MG63 (cell line): Measurements from ENCODE around the gene XKR7. TPM values are rescaled to one million over a fixed set of nuclear protein-coding genes. Genes with fewer than 3 reads are reported as not detected.

Source experiments
- DNase-seq: peaks from one replicate; pipeline ENCODE4 v3.0.0-alpha.2; 2020
- H3K27me3 ChIP-seq: fragments of 250-450 bp; sonication (Bioruptor Pico); 2 replicates; pipeline ENCODE4 v1.5.1; 2020; ENCODE audit warnings: mild to moderate bottlenecking, moderate library complexity
- H3K36me3 ChIP-seq: fragments of 250-450 bp; sonication (Bioruptor Pico); 2 replicates; pipeline ENCODE4 v1.5.1; 2020; ENCODE audit warnings: mild to moderate bottlenecking, moderate library complexity
- H3K4me3 ChIP-seq: fragments of 250-450 bp; sonication (Bioruptor Pico); 2 replicates; pipeline ENCODE4 v1.5.1; 2020; ENCODE audit warnings: mild to moderate bottlenecking, moderate library complexity
- H3K9me3 ChIP-seq: fragments of 250-450 bp; sonication (Bioruptor Pico); 2 replicates; pipeline ENCODE4 v1.5.1; 2020; ENCODE audit warnings: mild to moderate bottlenecking, moderate library complexity
- total RNA-seq: library from RNA; depleted of rRNA; stranded (reverse); fragments of >200 nt; shearing (Covaris generic); gene quantifications from 2 replicates; pipeline ENCODE4 v1.2.3, GENCODE V29; 2014; ENCODE audit warnings: low replicate concordance

XKR7 gene
- total RNA-seq, 1 experiment from 2014 or later, result not detected

DNA sequence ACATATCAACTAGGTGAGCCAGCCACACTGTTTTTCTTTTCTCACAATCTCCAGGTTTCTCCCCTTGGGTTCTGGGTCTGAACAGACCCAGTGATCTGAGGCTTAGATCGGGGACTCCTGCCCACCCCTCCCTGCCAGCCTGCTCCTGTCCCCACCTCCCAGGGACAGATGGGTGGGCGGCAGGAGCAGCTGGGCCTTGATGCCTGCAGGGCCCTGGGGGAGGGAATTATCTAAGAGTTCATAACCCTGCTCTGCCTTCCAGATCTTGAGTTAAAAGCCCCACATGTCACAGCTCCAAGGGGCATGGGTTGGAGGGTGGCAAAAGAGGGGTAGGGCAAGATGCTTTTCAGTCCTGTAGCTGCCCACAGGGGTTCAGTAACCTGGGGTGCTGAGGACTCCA lies 5.2 kb upstream of the XKR7 start:
- no peak for DNase-seq
- Histone ChIP-seq H3K36me3 (no peaks in the 10 kb centered on the region), H3K27me3 (peaks cover 14% of the 10 kb centered on the region), H3K9me3 (no peaks in the 10 kb centered on the region), H3K4me3 (no peak overlapping the region)

DNA sequence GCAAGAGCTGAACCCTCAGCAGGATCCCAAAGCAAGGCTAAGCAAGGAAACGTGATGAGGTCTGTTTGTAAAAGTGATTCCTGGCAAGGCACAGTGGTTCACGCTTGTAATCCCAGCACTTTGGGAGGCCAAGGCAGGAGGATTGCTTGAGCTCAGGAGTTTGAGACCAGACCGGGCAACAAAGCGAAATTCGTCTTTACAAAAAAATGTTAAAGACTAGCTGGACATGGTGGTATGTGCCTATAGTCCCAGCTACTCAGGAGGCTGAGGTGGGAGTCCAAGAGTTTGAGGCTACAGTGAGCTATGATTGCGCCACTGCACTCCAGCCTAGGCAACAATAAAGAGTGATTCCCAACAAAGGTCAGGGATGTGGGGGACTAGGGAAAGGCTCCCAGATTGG lies 4.1 kb upstream of the XKR7 start:
- Histone ChIP-seq H3K9me3 (no peaks in the 10 kb centered on the region), H3K36me3 (no peaks in the 10 kb centered on the region), H3K4me3 (no peak overlapping the region), H3K27me3 (peaks cover 16% of the 10 kb centered on the region)
- no peak for DNase-seq

DNA sequence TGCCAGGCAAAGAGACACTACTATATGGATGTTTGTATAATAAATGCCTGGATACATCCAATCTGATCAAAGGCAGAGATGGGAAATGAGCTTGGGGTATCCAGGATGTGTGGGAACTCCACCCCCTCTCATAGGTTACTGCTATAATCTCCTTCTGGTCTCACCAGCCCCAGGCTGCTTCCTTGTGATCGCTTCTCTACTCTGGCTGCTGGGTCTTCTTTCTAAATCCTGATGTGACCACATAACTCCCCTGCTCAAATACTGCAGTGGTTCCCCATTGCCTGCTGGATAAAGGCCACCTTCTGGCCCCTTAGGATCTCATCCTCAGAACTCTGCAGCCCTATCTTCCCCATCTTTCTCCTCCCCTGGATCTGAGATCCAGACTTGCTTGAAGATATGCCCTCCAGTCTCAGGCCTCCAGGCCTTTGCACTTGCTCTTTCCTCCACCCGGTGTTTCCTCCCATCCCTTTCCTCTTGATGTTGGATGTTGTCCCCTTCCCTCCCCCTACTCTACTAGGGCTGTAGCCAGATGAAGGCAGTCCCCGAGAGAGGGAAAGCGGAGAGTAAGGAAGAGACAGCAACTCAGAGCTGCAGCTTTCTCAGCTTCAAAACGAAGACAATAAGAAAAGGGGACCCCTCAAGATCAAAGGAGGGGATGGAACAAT lies 828 bp upstream of the XKR7 start:
- no peak for DNase-seq
- no peaks in the 10 kb centered on the region for H3K36me3 ChIP-seq
- no peaks in the 10 kb centered on the region for H3K9me3 ChIP-seq
- H3K4me3 ChIP-seq, result no peak overlapping the region
- H3K27me3 ChIP-seq, result peaks cover 26% of the 10 kb centered on the region

DNA sequence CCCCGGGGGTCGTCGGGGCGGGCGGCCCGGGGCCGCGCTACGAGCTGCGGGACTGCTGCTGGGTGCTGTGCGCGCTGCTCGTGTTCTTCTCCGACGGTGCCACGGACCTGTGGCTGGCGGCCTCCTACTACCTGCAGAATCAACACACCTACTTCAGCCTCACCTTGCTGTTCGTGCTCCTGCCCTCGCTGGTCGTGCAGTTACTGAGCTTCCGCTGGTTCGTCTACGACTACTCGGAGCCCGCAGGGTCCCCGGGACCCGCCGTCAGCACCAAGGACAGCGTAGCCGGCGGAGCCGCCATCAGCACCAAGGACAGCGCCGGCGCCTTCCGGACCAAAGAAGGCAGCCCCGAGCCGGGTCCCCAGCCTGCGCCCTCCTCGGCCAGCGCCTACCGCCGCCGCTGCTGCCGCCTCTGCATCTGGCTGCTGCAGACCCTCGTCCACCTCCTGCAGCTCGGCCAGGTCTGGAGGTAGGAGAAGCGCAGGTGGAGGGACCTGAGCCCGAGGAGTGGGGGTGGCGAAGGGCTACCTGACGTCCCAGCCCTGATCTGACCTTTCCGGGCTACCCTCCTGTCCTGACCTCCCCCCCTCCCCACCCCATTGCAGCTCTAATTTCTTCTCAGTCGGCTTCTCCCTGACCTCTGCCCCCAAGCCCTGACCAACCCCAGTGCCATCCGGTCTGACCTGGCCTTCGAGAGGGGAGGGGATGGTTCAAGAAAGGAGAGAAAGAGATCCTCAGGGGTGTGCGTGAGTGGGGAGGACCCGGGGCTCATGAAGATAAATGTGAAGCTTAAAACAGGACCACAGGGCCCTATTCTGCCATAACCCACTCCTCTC lies 558 bp downstream of the XKR7 start:
- Histone ChIP-seq H3K36me3 (no peaks in the 10 kb centered on the region), H3K27me3 (peaks cover 23% of the 10 kb centered on the region), H3K9me3 (no peaks in the 10 kb centered on the region), H3K4me3 (no peak overlapping the region)
- peak; percentile 54 for DNase-seq

DNA sequence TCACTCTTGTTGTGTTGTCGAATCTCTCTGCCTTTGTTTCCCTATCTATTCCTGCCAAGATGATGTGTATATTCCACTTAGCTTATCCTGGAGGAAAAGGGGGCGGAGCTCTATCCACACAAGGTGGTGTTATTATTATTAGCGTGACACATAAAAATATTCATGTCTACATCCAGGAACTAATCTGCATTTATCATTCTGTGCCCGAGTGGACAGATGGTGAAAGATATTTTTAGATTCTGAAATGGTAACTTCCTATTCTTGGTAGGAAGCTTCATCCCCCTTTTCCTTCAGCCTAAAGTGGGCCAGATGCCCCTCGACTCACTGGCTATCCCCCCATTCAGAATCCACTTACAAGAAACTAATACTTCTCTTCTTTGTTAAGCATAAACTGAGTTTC lies 2.0 kb downstream of the XKR7 start:
- Histone ChIP-seq H3K9me3 (no peaks in the 10 kb centered on the region), H3K36me3 (no peaks in the 10 kb centered on the region), H3K4me3 (no peak overlapping the region), H3K27me3 (peaks cover 16% of the 10 kb centered on the region)
- DNase-seq, result no peak

DNA sequence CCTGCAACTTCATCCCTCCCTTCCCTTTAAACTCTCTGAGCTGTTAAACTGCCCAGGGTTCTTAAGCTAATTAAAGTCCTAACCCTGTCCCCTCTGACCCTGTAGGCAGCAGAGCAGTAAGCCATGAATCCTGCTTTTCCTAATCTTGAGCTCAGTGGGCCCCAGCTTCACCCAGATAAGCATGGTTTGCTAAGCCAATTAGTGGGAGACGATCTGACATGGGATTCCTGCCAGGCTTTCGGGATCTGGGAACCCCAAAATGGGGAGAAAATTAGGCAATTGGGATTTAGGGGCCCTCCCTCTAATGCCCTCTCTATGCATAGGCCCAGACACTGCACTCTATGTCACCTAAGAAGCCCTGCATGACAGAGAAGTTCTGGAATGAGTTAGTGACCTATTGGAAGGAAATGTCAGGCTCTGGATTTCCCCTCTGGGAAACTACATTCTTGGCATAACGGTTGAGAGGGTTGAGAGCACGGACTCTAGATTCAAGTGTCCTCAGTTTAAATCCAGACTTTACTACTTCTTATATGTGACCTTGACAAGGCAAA lies 4.6 kb downstream of the XKR7 start:
- no peak overlapping the region for H3K4me3 ChIP-seq
- H3K36me3 ChIP-seq, result no peaks in the 10 kb centered on the region
- no peak for DNase-seq
- H3K9me3 ChIP-seq, result no peaks in the 10 kb centered on the region
- H3K27me3 ChIP-seq, result peaks cover 16% of the 10 kb centered on the region

DNA sequence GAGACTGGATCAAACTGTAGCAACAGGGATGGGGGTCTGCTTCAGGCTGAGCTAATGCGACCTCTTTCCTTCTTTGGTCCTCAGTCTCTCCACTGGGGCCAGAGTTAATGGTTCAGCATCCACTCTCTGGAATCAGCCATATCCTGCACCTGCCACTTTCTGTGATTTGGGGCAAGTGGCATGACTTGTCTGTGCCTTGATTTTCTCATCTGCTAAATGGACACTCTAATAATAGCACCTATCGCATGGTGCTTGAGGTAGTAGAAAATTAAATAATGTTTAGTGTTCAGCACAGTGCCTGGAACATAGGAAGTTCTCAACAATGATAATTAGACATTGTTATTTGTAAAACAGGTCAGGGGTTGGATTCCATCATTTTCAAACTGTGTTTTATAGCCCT lies 6.3 kb downstream of the XKR7 start:
- no peaks in the 10 kb centered on the region for H3K9me3 ChIP-seq
- H3K27me3 ChIP-seq, result peaks cover 8% of the 10 kb centered on the region
- DNase-seq, result no peak
- H3K36me3 ChIP-seq, result no peaks in the 10 kb centered on the region
- H3K4me3 ChIP-seq, result no peak overlapping the region

DNA sequence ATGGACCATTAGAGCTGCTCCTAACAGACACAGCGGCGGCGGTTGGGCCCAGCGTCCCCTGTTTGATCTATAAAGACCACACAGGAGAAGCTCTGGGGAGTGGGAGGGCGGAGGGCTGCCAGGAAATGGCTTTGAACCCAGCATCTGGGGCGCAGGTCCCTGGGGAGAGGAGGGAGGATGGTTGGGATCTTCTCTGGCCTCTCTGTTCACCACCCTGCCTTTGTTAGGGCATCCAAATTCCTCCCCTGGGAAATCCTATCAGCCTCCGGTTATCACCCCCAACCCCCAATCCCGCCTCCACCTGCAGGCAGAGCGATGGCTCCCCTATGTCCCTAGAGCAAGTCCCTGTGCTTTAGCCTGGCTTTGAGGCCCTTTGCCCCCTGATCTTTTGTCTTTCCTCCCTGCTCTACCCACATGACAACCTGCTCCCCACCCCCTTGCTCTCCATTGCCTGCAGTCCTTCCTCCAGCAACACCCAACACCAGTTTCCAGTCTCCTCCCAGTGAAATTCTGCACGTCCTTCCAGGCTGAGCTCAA lies 7.1 kb downstream of the XKR7 start:
- DNase-seq, result no peak
- Histone ChIP-seq H3K4me3 (no peak overlapping the region), H3K27me3 (peaks cover 8% of the 10 kb centered on the region)

DNA sequence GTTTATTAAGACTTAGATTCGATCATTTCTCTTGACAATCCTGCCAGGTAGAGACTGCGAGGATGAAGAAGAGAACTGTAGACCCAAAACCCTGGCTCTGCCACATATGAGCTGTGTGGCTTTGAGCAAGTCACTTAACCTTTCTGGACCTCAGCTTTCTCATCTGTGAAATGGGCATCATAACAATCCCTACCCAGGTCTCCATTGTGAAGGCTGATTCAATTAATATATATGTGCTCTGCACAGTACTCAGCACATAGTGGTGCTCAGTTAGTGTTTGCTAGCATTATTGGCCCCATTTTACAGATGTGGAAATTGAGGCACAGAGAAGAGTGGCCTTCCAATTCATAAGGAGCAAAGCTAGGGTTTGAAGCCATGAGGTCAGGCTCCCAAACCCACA lies 7.9 kb downstream of the XKR7 start:
- Histone ChIP-seq H3K9me3 (no peaks in the 10 kb centered on the region), H3K4me3 (no peak overlapping the region), H3K36me3 (no peaks in the 10 kb centered on the region), H3K27me3 (peaks cover 5% of the 10 kb centered on the region)
- DNase-seq, result no peak

More for the DNA sequence above, 7.1 kb downstream of the XKR7 start:
- H3K9me3 ChIP-seq, result no peaks in the 10 kb centered on the region
- no peaks in the 10 kb centered on the region for H3K36me3 ChIP-seq

DNA sequence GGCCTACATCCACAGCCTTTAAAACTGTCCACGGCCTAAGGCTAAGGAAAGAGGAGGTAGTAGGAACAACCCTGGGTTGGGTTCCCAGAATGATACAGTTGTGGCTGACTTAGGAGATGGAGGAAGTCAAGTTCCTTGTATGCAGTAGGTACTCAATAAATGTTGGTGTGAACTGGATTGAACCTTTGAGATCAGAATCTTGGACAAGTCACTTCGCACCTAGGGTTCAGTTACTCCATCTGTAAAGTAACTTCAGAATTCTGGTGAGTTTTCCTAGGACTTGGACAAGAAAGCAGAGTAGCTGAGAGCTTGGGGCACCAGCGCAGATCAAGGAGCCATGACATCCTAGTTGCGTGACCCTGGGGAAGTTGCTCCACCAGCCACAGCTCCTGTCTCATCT lies 9.1 kb downstream of the XKR7 start:
- no peaks in the 10 kb centered on the region; the same call in 1 of the 2 replicates for H3K27me3 ChIP-seq
- DNase-seq, result no peak
- H3K4me3 ChIP-seq, result no peak overlapping the region
- H3K9me3 ChIP-seq, result no peaks in the 10 kb centered on the region
- no peaks in the 10 kb centered on the region for H3K36me3 ChIP-seq

DNA sequence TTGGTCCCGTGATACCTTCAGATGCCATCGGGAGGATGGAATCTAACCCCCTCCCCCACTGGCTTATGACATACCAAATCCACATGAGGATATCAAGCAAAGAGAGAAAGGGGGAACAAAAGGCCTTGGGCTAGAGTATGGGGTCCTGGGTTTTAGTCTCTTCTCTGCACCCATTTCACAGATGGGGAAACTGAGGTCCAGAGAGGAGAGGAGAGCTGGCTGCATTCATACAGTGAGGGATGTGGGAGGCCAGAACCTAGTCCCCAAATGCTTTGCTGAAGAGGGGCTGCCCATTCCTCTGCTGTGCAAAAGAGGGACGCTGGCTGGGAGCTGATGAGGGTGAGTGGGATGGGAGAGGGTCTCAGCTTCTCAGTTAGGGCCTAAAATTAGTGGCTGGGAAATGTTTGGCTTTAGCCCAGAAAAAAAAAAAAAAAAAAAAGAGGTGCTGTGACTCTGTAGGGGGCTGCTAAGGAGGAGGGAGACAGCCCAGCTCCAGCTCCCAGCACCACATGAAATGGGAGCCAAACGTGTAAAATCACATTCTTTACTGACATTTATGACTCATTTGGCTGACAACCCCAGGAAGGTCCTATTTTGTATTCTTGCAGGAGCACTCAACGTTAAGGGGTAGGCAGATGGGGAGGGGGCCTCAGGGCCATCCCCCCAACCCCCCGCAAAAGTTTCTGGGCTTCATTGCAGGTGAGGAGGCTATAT lies 11.9 kb downstream of the XKR7 start:
- H3K27me3 ChIP-seq, result no peaks in the 10 kb centered on the region
- no peak overlapping the region for H3K4me3 ChIP-seq
- no peak for DNase-seq
- H3K36me3 ChIP-seq, result no peaks in the 10 kb centered on the region
- H3K9me3 ChIP-seq, result no peaks in the 10 kb centered on the region

DNA sequence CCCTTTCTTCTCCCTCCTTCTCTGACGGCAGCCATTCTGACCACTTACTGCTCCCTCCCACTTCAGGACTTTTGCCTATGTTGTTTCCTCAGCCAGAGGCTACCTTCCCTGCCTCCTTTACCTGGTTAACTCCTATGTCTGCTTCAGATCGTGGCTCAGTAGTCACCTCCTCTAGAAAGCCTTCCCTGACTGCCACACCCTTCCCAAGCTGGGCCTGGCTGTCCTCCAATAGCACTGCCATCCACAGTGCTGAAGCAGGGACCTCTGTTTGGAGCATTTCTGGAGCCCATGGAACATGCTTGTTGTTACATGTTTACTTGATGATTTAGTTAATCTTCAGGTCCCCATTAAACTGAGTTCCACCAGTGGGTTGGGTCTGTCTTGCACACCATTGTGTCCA lies 13.8 kb downstream of the XKR7 start:
- H3K36me3 ChIP-seq, result no peaks in the 10 kb centered on the region
- no peak for DNase-seq
- H3K9me3 ChIP-seq, result no peaks in the 10 kb centered on the region
- H3K27me3 ChIP-seq, result no peaks in the 10 kb centered on the region
- no peak overlapping the region for H3K4me3 ChIP-seq

DNA sequence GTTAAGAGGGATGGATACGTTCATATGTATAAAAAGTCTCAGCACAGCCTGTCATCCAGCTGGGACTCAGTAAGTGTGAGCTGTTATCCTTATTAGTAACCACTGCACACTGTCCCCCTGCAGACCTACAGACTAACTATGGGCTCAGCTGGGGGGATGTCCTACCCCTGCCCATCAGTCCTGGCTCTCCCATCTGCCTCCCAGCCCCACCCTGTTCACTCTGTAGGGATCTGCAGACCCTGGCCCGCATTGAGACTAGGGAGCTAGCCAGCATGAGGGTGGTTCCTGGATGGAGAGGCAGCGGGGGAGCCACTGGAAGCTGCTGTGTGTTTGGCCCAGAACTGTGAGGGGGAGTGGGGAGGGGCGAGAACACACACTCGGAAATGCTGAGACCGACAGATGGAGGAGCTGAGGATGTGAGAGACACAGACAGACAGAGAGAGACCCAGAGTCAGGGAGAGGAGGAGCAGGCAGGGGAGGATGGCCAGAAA lies 17.1 kb downstream of the XKR7 start:
- Histone ChIP-seq H3K4me3 (no peak overlapping the region), H3K36me3 (no peaks in the 10 kb centered on the region), H3K27me3 (no peaks in the 10 kb centered on the region), H3K9me3 (no peaks in the 10 kb centered on the region)
- no peak for DNase-seq

DNA sequence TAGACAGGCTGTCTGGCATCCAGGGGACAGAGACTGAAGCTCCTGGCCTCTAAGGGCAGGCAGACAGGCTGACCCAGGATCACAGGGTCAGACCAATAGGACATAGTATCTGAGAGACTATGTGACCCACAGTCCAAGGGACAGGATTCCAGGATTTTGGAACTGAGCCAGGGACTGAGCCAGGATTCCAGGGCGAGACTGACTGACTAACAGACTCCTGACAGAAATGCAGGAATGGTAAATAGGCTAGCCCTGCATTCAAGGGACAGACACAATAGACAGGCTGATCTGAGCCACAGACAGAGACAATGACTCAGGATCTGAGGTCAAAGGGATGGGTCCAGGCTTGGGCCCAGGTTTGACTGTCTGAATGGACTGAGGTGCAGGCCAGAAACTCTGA lies 19.8 kb downstream of the XKR7 start:
- DNase-seq, result no peak

DNA sequence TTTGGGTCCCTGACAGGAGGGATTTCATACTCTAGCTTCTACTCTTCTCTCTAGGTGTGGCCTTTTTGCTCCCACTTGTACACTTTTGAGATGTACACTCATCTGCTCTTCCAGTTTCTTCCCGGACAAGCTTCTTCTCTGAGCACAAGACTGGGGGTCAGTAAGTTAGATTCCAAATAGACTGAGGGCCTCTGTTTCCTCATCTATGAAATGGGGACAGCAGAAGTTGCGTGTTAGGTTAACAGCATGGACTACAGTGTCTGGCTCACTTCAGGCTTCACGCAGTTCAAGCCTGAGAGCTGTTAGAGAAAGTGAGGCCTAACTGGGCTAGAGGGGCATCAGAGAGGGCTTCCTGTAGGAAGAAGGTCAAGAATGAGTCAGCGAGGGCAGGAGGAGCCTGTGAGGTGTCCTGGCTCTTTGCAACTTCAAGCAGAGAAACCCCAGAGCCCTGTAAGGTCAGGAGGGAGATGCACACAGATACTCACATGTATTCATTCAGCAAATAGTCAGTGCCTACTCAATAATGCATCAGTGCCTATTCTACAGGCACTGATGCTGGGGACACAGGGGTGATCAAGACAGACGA lies 20.6 kb downstream of the XKR7 start:
- no peak for DNase-seq
- no peaks in the 10 kb centered on the region for H3K27me3 ChIP-seq
- H3K4me3 ChIP-seq, result no peak overlapping the region
- no peaks in the 10 kb centered on the region for H3K9me3 ChIP-seq
- no peaks in the 10 kb centered on the region for H3K36me3 ChIP-seq

More for the DNA sequence above, 19.8 kb downstream of the XKR7 start:
- H3K36me3 ChIP-seq, result no peaks in the 10 kb centered on the region
- no peaks in the 10 kb centered on the region for H3K27me3 ChIP-seq
- H3K4me3 ChIP-seq, result no peak overlapping the region
- no peaks in the 10 kb centered on the region for H3K9me3 ChIP-seq

DNA sequence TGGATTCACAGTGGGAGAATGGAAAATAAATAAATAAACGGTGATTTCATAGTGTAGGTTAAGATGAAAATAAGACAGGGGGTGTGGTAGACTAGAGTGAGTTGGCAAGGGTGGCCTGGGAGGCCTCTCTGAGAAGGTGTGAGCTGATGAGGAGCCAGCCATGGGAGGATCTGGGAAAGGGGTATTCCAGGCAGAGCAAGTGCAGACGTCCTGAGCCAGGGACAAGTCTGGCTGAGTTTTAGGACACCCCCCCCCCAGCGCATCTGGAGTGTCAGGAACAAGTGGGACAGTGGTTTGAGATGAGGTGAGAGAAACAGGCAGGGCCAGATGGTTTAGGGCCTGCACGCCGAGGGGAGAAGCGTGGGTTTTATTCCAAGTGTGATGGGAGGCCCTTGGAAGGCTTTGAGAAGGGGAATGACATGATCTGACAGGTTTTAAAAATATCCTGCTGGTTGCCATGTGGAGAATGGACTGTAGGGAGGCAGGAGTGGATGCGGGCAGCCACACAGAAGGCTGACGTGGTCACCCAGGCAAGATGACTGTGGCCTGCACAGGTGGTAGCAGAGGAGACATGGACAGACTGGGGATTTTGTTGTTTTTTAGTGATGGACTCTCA lies 21.2 kb downstream of the XKR7 start:
- Histone ChIP-seq H3K9me3 (no peaks in the 10 kb centered on the region), H3K4me3 (no peak overlapping the region), H3K27me3 (no peaks in the 10 kb centered on the region), H3K36me3 (no peaks in the 10 kb centered on the region)
- DNase-seq, result no peak
